AG09309 (cell line): ENCODE measurements around the gene NRK.

Experiments used
- DNase-seq: peaks from one replicate; pipeline ENCODE4 v3.0.0-alpha.2; 2010; ENCODE audit warnings: low read depth
- H3K4me3 ChIP-seq: 2 replicates; pipeline ENCODE4 v1.5.1; 2011; ENCODE audit warnings: mild to moderate bottlenecking, low read depth, low read length, moderate library complexity; ENCODE audit not compliant: control insufficient read depth
- TF ChIP-seq, protein P1 (sequence below): IDR thresholded peaks from 2 replicates; pipeline ENCODE4 v1.5.1; 2011; ENCODE audit warnings: mild to moderate bottlenecking, low read depth, low read length, inconsistent platforms; ENCODE audit not compliant: insufficient read depth, control insufficient read depth; ENCODE audit errors: missing control alignments

The NRK gene

GRCh38 chrX:106005684-106006083, 183.3 kb downstream of the NRK start:
- no peak overlapping the region for H3K4me3 ChIP-seq
- DNase-seq: no peak
- TF ChIP-seq, protein P1, sequence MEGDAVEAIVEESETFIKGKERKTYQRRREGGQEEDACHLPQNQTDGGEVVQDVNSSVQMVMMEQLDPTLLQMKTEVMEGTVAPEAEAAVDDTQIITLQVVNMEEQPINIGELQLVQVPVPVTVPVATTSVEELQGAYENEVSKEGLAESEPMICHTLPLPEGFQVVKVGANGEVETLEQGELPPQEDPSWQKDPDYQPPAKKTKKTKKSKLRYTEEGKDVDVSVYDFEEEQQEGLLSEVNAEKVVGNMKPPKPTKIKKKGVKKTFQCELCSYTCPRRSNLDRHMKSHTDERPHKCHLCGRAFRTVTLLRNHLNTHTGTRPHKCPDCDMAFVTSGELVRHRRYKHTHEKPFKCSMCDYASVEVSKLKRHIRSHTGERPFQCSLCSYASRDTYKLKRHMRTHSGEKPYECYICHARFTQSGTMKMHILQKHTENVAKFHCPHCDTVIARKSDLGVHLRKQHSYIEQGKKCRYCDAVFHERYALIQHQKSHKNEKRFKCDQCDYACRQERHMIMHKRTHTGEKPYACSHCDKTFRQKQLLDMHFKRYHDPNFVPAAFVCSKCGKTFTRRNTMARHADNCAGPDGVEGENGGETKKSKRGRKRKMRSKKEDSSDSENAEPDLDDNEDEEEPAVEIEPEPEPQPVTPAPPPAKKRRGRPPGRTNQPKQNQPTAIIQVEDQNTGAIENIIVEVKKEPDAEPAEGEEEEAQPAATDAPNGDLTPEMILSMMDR: no peak

DNA sequence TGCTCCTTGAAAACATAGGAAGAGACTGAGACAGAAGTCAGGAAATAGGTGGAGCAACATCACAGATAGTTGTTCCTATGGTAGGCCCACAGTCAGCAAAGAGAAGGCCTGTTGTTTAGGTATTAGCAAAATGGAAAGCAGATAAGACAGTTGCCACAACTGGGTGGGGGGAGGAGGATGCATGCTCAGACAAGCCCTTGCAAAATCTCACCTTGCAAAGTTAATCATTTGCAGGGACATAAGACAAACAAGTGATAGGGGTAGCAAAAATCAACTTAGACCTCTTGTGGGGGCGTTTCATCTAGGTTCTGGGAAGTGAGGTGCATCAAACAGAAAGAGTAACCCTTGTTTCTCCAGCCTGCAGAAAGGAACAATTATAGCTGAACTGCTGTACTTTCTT, 185.5 kb downstream of the NRK start:
- H3K4me3 ChIP-seq: no peak overlapping the region
- DNase-seq: no peak
- TF ChIP-seq, protein P1: no peak
